ENCODE measurements around the gene SPDEF.
A peak's percentile ranks its signal among the peaks of the same experiment; 100 is the strongest.

SPDEF gene

DNA sequence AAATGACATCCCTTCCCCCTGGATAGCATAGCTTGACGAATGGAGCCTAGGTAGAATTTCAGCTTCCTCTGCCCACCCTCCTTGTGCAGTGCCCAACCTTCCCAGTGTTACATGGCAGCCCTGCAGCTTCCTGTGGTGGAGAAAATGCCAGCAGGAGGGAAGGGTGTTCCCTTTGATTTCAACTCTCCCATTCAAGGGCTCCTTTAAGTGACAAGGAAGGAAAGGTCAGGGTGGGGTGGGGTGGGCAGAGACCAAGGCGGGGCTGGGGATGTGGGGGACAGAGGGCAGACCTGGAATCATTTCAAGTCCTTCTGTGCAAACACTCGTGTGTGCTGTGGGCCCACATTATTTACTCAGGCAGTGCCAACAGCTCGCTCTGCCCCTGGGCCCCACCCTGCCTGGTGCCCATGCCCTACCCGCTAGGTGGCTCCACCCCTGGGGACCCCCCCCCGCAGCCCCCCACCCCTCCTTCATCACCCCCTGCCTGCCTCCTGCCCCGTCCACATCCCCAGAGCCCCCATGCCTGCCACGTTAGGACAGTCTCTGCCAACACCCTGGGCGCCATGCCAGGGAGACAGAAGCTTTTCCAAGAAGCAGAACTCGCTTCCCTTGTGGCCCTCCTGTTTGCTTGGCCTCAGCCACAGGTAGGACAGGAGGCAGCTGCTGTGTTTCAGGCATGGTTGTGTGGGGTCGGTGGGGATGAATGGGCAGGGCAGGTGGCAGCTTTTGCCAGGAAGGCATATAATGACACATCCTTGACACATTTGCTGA, 9.4 kb downstream of the SPDEF start:
- TF ChIP-seq OSR1 (CRISPR knock-in tag; IDR thresholded peaks at IDR 0.05) (no peak), ZNF70 (CRISPR knock-in tag; IDR thresholded peaks at IDR 0.05) (no peak), ZNF8 (CRISPR knock-in tag; IDR thresholded peaks at IDR 0.05) (no peak), BACH2 (CRISPR knock-in tag; IDR thresholded peaks at IDR 0.05; ENCODE audit: borderline replicate concordance) (no peak), ZC3H10 (CRISPR knock-in tag; IDR thresholded peaks at IDR 0.05) (no peak), RARB (CRISPR knock-in tag; IDR thresholded peaks at IDR 0.05) (no peak), ZFP3 (CRISPR knock-in tag; IDR thresholded peaks at IDR 0.05) (no peak), ARNTL (CRISPR knock-in tag; IDR thresholded peaks at IDR 0.05; ENCODE audit: borderline replicate concordance, low read depth) (no peak), PPARA (CRISPR knock-in tag; IDR thresholded peaks at IDR 0.05; ENCODE audit: borderline replicate concordance) (no peak), GLIS3 (CRISPR knock-in tag; IDR thresholded peaks at IDR 0.05) (no peak), TOX (CRISPR knock-in tag; IDR thresholded peaks at IDR 0.05; ENCODE audit: borderline replicate concordance) (no peak)
- TF ChIP-seq, protein P1, sequence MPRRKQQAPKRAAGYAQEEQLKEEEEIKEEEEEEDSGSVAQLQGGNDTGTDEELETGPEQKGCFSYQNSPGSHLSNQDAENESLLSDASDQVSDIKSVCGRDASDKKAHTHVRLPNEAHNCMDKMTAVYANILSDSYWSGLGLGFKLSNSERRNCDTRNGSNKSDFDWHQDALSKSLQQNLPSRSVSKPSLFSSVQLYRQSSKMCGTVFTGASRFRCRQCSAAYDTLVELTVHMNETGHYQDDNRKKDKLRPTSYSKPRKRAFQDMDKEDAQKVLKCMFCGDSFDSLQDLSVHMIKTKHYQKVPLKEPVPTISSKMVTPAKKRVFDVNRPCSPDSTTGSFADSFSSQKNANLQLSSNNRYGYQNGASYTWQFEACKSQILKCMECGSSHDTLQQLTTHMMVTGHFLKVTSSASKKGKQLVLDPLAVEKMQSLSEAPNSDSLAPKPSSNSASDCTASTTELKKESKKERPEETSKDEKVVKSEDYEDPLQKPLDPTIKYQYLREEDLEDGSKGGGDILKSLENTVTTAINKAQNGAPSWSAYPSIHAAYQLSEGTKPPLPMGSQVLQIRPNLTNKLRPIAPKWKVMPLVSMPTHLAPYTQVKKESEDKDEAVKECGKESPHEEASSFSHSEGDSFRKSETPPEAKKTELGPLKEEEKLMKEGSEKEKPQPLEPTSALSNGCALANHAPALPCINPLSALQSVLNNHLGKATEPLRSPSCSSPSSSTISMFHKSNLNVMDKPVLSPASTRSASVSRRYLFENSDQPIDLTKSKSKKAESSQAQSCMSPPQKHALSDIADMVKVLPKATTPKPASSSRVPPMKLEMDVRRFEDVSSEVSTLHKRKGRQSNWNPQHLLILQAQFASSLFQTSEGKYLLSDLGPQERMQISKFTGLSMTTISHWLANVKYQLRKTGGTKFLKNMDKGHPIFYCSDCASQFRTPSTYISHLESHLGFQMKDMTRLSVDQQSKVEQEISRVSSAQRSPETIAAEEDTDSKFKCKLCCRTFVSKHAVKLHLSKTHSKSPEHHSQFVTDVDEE (CRISPR knock-in tag; IDR thresholded peaks at IDR 0.05) = no peak
- peak; percentile 36; the same call in 2 of the 3 replicates for ATAC-seq

DNA sequence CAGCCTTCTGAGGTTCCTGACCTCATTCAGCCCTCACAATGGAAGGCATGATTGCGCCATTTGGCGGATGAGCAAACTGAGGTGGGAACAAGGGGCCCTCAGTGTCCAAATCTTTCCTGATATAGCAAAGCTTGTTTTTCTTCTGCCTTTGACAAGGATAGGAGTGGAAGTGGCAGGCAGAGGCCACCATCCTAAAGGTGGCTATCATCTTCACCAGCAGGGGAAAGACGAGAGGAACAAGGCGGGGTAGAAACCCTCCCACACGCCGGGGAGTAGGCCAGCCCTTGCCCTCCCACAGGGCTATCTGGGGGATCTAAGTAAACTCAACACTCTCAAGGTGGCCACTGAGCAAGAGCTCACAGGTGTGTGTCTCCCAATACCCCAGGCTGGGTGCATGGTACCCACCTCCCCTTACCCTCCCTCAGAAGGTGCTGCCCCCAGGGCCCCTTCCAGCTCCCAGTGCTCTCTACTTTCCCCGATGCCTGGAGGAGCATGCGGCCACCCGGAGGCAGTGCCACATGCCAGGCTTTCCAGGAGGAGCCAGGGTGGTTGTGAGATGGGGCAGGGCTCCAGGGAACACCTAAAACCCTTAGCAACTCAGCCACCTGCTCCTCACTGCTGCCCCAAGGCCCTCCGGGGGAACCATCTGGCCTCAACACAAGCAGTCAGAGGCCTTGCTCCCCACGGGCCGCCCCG, 11.2 kb downstream of the SPDEF start:
- no peak for ATAC-seq
- TF ChIP-seq TOX (CRISPR knock-in tag; IDR thresholded peaks at IDR 0.05; ENCODE audit: borderline replicate concordance) (no peak), ZNF565 (CRISPR knock-in tag; conservative IDR thresholded peaks at IDR 0.05; ENCODE audit: low read depth) (no peak), ARNTL (CRISPR knock-in tag; IDR thresholded peaks at IDR 0.05; ENCODE audit: borderline replicate concordance, low read depth) (no peak), RARB (CRISPR knock-in tag; IDR thresholded peaks at IDR 0.05) (no peak), ZFP30 (CRISPR knock-in tag; IDR thresholded peaks at IDR 0.05) (no peak), ZNF70 (CRISPR knock-in tag; IDR thresholded peaks at IDR 0.05) (no peak), SNAI2 (CRISPR knock-in tag; IDR thresholded peaks at IDR 0.05) (no peak), ZNF8 (CRISPR knock-in tag; IDR thresholded peaks at IDR 0.05) (no peak), ZFP3 (CRISPR knock-in tag; IDR thresholded peaks at IDR 0.05) (no peak), BACH2 (CRISPR knock-in tag; IDR thresholded peaks at IDR 0.05; ENCODE audit: borderline replicate concordance) (no peak), ZC3H10 (CRISPR knock-in tag; IDR thresholded peaks at IDR 0.05) (no peak), PPARA (CRISPR knock-in tag; IDR thresholded peaks at IDR 0.05; ENCODE audit: borderline replicate concordance) (no peak), CSDC2 (CRISPR knock-in tag; IDR thresholded peaks at IDR 0.05) (no peak)
- TF ChIP-seq, protein P1 (CRISPR knock-in tag; IDR thresholded peaks at IDR 0.05) = no peak
- TF ChIP-seq, protein P2, sequence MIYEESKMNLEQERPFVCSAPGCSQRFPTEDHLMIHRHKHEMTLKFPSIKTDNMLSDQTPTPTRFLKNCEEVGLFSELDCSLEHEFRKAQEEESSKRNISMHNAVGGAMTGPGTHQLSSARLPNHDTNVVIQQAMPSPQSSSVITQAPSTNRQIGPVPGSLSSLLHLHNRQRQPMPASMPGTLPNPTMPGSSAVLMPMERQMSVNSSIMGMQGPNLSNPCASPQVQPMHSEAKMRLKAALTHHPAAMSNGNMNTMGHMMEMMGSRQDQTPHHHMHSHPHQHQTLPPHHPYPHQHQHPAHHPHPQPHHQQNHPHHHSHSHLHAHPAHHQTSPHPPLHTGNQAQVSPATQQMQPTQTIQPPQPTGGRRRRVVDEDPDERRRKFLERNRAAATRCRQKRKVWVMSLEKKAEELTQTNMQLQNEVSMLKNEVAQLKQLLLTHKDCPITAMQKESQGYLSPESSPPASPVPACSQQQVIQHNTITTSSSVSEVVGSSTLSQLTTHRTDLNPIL (CRISPR knock-in tag; IDR thresholded peaks at IDR 0.05; ENCODE audit: low read depth) = no peak

DNA sequence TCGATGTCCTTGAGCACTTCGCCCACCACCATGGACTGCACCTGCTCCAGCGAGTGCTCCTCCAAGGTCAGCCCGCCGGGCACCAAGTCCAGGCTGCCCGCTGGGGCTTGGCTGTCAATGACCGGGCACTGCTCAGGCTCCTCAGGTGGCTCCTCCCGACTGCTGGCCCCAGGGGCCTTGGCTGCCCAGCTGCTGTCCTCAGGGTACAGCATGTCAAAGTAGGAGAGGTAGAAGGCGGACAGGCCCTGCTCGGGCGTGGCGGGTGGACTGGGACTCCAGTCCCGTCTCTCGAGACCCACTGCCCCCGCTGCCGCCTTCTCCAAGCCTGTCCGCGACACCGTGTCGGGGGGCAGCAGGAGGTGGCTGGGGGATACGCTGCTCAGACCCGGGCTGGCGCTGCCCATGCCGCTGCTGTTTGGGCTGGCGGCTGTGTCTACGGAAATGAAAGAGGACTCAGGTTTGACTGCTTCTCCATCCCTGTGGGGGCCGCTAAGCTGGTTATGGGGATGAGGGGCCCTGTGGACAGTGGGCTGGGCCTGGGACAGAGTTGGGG, 12.0 kb downstream of the SPDEF start:
- no peak; the same call in 2 of the 3 replicates for ATAC-seq

More for the DNA sequence above, 12.0 kb downstream of the SPDEF start:
- no peak for TF ChIP-seq TOX (CRISPR knock-in tag; IDR thresholded peaks at IDR 0.05; ENCODE audit: borderline replicate concordance)
- no peak for TF ChIP-seq ZC3H10 (CRISPR knock-in tag; IDR thresholded peaks at IDR 0.05)
- TF ChIP-seq, protein P3, sequence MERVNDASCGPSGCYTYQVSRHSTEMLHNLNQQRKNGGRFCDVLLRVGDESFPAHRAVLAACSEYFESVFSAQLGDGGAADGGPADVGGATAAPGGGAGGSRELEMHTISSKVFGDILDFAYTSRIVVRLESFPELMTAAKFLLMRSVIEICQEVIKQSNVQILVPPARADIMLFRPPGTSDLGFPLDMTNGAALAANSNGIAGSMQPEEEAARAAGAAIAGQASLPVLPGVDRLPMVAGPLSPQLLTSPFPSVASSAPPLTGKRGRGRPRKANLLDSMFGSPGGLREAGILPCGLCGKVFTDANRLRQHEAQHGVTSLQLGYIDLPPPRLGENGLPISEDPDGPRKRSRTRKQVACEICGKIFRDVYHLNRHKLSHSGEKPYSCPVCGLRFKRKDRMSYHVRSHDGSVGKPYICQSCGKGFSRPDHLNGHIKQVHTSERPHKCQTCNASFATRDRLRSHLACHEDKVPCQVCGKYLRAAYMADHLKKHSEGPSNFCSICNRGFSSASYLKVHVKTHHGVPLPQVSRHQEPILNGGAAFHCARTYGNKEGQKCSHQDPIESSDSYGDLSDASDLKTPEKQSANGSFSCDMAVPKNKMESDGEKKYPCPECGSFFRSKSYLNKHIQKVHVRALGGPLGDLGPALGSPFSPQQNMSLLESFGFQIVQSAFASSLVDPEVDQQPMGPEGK (CRISPR knock-in tag; IDR thresholded peaks at IDR 0.05; ENCODE audit: borderline replicate concordance) = no peak
- no peak for TF ChIP-seq BACH2 (CRISPR knock-in tag; IDR thresholded peaks at IDR 0.05; ENCODE audit: borderline replicate concordance)
- no peak for TF ChIP-seq SNAI2 (CRISPR knock-in tag; IDR thresholded peaks at IDR 0.05)
- TF ChIP-seq TCF4 (CRISPR knock-in tag; IDR thresholded peaks at IDR 0.05; ENCODE audit: borderline replicate concordance) = no peak
- TF ChIP-seq RARB (CRISPR knock-in tag; IDR thresholded peaks at IDR 0.05) = no peak
